WI38 (cell line): Measurements from ENCODE around the gene HACD1.
A peak's percentile ranks its signal among the peaks of the same experiment; 100 is the strongest.

Source experiments
- H3K4me3 ChIP-seq: 2 replicates; pipeline ENCODE4 v1.5.1; 2011; ENCODE audit warnings: low read depth, mild to moderate bottlenecking, control low read depth, low read length
- CTCF ChIP-seq: IDR thresholded peaks from 2 replicates; pipeline ENCODE4 v1.5.1; 2012; ENCODE audit warnings: low read depth, mild to moderate bottlenecking, control low read depth, low read length

HACD1 gene

GRCh38 chr10:17649836-17650235 lies 32.7 kb upstream of the HACD1 start:
- H3K4me3 ChIP-seq, result no peak overlapping the region
- no peak for TF ChIP-seq CTCF

- no peak for TF ChIP-seq CTCF
- H3K4me3 ChIP-seq, result no peak overlapping the region
These were observed 31.9 kb upstream of the HACD1 start for GRCh38 chr10:17649052-17649451.

- no peak for TF ChIP-seq CTCF
- H3K4me3 ChIP-seq, result no peak overlapping the region
These were observed 31.3 kb upstream of the HACD1 start for GRCh38 chr10:17648243-17649035.

GRCh38 chr10:17647326-17647725 lies 30.2 kb upstream of the HACD1 start:
- H3K4me3 ChIP-seq, result no peak overlapping the region
- no peak for TF ChIP-seq CTCF

GRCh38 chr10:17645621-17646345 lies 28.6 kb upstream of the HACD1 start:
- no peak for TF ChIP-seq CTCF
- peak overlapping the region; percentile 87 for H3K4me3 ChIP-seq

- H3K4me3 ChIP-seq, result peak overlapping the region; percentile 87
- no peak for TF ChIP-seq CTCF
These were observed 27.3 kb upstream of the HACD1 start for GRCh38 chr10:17644485-17644943.

GRCh38 chr10:17643755-17644484 lies 26.7 kb upstream of the HACD1 start, which contains the start of gene STAM:
Gene STAM (plus strand): TSS chr10:17644151. CDS start chr10:17644340, 189 bp downstream.
- peak within 1 kb of the TSS; percentile 87 for H3K4me3 ChIP-seq
- no peak for TF ChIP-seq CTCF
